ENCODE measurements around the gene KLHL26.
A peak's percentile ranks its signal among the peaks of the same experiment; 100 is the strongest.

Gene KLHL26

DNA sequence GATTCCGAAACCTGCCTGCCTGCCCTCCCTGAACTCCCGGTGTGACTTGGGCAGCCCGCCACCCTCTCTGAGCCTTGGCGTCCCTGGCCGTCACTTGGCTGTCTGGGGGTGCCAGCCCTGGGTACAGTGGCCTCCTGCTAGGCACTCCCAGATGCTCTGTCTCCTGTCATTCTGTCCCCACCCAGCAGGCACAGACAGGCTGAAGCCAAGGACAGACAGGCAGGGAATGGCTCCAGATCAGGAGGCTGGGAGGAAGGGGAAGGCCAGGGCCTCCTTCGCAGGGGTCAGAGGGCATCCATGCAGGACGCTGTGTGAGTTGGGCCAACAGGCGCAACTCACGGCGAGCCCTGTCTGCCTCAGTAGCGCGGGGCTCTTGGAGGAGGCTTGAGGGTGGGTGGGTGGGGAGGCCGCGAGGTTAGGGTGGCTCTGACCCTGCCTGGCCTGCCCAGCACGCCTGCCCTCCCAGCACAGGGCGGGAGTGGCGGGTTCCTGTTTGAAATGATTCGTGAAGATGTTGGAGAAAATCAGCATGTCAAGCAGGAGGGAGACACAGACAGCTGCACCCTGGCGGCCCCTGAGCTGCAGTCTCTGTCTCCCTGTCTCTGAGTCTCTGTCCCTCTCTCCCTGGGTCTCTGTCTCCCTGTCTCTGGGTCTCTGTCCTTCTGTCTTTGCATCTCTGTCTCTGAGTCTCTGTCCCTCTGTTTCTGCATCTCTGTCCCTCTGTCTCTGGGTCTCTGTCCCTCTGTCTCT is 19.7 kb downstream of the KLHL26 start:
- TF ChIP-seq, protein P1, sequence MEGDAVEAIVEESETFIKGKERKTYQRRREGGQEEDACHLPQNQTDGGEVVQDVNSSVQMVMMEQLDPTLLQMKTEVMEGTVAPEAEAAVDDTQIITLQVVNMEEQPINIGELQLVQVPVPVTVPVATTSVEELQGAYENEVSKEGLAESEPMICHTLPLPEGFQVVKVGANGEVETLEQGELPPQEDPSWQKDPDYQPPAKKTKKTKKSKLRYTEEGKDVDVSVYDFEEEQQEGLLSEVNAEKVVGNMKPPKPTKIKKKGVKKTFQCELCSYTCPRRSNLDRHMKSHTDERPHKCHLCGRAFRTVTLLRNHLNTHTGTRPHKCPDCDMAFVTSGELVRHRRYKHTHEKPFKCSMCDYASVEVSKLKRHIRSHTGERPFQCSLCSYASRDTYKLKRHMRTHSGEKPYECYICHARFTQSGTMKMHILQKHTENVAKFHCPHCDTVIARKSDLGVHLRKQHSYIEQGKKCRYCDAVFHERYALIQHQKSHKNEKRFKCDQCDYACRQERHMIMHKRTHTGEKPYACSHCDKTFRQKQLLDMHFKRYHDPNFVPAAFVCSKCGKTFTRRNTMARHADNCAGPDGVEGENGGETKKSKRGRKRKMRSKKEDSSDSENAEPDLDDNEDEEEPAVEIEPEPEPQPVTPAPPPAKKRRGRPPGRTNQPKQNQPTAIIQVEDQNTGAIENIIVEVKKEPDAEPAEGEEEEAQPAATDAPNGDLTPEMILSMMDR (IDR thresholded peaks at IDR 0.05; ENCODE audit: low read depth, low read length, missing control alignments): no peak
- no peak for DNase-seq (ENCODE audit: low read depth)
- in situ Hi-C loops (cut with HindIII; ENCODE audit: low sequenced_read_pairs): no loop called here
- H3K4me3 ChIP-seq (ENCODE audit: low read depth, low read length): no peak overlapping the region

DNA sequence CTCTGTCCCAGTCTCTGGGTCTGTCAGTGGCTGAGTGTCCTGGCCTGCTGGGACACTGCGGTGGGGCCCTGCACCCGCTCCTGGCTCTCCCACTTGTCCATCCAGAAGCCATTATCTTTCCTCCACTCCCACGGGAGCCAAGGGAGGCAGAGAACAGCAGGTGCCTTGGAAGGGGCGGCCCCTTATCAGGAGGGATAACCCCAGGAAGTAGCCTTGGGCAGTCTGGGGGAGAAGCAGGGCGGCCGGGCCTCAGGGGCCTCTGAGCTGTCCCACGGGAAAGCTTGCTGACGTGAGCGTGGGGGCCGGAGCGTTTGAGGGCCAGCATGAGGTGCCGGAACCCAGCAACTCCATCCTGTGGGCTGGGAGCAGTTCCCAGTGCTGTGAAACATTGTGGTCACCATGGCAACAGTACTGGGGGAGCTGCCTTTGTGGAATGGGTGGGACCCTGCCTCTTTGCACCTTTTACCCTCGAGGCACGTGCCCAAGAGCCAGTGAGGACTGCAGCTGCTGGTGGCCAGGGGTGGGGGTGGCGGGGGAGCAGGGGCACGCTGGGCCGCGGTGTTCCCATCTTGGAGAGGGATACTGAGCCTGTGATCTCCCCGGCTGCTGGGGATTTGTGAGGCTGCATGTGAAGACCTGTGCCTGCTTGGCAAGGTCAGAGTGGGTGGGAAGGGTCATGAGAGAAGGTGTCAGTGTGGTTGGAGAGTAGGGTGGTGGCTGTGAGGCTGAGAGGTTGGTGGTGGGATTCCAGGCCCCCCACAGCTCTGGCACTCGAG is 20.9 kb downstream of the KLHL26 start:
- in situ Hi-C loops (cut with HindIII; ENCODE audit: low sequenced_read_pairs): no loop called here
- TF ChIP-seq, protein P1 (IDR thresholded peaks at IDR 0.05; ENCODE audit: low read depth, low read length, missing control alignments): no peak
- peak; percentile 81 for DNase-seq (ENCODE audit: low read depth)

DNA sequence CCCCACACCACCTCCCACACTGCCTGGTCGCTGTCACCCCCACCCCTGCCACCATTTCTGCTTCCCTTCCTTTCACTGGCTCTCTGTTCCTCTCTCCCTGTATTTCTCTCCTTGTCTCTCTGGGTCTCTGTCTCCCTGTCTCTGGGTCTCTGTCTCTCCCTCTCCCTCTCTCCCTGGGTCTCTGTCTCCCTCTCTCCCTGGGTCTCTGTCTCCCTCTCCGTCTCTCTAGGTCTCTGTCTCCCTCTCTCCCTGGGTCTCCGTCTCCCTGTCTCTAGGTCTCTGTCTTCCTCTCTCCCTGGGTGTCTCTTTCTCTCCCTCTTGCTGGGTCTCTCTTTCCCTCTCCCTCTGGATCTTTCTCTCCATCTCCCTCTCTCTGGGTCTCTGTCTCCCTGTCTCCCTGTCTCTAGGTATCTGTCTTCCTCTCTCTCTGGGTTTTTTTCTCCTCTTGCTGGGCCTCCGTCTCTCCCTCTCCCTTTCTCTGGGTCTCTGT is 21.6 kb downstream of the KLHL26 start:
- TF ChIP-seq, protein P1 (IDR thresholded peaks at IDR 0.05; ENCODE audit: low read depth, low read length, missing control alignments): no peak
- no peak for DNase-seq (ENCODE audit: low read depth)

More for the DNA sequence above, 20.9 kb downstream of the KLHL26 start:
- H3K4me3 ChIP-seq (ENCODE audit: low read depth, low read length): no peak overlapping the region

DNA sequence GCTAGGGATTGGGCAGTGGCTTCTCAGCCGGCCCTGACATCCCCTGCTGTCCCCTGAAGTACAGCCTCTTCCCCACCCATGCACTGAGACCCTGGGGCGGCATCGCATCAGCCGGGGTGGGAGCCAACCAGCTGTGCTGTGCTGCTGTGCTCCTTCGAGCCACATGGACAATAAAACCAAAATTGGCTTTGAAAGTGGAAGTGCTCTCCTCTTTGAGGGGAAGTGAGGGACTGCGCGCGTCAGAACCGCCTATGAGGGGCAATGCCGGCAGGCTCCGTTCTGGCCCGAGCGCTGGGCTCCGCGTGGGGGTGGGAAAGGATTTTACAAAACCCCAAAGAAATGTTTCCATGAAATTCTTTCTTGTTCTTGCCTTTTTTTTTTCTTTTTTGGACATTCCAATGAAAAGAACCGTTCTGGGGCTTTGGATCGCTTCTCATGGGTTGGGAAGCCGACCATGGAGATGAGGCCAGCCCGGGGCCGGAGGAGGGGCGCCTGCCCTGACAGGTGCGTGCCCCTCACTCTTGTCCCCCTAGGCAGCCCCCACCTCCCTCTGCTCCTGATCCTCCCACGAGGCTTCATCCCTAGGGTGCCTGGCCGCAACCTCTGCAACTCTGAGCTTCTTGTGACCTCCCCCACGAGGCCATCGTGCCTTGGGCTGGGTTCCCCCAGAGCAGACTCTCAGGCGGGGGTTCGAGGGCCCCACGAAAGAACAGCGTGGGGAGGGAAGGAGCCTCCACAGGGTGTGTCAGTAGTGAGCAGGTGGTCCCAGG is 22.6 kb downstream of the KLHL26 start:
- TF ChIP-seq, protein P1 (IDR thresholded peaks at IDR 0.05; ENCODE audit: low read depth, low read length, missing control alignments): no peak
- no peak for DNase-seq (ENCODE audit: low read depth)
- H3K4me3 ChIP-seq (ENCODE audit: low read depth, low read length): no peak overlapping the region
- in situ Hi-C loops (cut with HindIII; ENCODE audit: low sequenced_read_pairs): no loop called here

More for the DNA sequence above, 21.6 kb downstream of the KLHL26 start:
- in situ Hi-C loops (cut with HindIII; ENCODE audit: low sequenced_read_pairs): no loop called here
- H3K4me3 ChIP-seq (ENCODE audit: low read depth, low read length): no peak overlapping the region

DNA sequence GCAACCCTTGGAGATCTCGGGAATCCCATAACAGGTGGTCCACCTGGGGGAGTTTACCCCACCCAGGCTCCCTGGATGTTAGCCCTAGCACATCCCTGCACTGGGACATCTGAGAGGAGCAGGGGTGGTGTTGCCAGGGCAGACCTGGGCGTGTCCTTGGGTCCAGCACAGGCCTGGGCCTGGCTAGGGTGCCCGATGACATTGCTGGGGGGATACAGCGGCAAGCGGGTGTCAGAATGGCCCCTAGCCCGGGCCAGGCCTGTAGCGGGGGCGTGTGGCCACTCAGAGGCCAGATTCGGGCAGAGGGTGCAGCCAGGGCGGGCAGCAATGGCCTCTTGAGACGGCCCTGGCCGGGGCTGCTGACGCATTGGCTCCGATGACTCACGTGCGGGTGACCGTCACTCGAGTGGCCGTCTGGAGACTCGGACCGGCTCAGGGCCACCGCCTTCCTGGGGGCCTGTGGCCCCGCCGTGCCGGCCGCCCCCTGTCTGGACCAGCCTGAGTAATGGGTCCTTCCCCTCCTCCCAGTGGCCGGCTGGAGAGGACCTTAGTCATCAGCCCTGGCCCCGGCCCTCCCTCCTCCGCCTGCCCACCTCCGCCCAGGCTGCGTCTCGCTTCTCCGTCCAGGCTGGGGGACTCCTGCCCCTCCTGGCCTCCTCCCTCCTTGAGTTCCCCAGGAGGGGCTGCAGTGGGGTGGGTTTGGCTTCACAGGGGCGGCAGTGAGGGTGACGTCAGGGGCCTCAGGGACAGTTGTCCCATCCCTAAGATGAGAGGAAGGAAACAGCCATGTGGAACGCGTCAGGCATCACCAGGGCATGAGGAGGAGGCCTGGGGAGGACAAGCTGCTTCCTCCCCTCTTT is 23.5 kb downstream of the KLHL26 start:
- TF ChIP-seq, protein P1 (IDR thresholded peaks at IDR 0.05; ENCODE audit: low read depth, low read length, missing control alignments): no peak
- DNase-seq (ENCODE audit: low read depth): no peak
- H3K4me3 ChIP-seq (ENCODE audit: low read depth, low read length): no peak overlapping the region
- in situ Hi-C loops (cut with HindIII; ENCODE audit: low sequenced_read_pairs): no loop called here

Data from astrocyte of the cerebellum (primary cell).